ENCODE measurements around the gene TNFAIP6.
"Not testable (repeated sequence)": the region's sequence is repeated elsewhere in the genome, so short reads cannot be mapped to it uniquely, and the experiment has no call there.

The TNFAIP6 gene

GRCh38 chr2:151357359-151357758, at the start of gene TNFAIP6:
TNFAIP6 (plus strand) TSS chr2:151357592; CDS start chr2:151357667, 75 bp downstream.
- no peak for DNase-seq

- not testable (repeated sequence) for DNase-seq
Measured at GRCh38 chr2:151310313-151310712, 47.1 kb upstream of the TNFAIP6 start.

- not testable (repeated sequence) for DNase-seq
Measured at GRCh38 chr2:151312440-151312839, 45.0 kb upstream of the TNFAIP6 start.

DNA sequence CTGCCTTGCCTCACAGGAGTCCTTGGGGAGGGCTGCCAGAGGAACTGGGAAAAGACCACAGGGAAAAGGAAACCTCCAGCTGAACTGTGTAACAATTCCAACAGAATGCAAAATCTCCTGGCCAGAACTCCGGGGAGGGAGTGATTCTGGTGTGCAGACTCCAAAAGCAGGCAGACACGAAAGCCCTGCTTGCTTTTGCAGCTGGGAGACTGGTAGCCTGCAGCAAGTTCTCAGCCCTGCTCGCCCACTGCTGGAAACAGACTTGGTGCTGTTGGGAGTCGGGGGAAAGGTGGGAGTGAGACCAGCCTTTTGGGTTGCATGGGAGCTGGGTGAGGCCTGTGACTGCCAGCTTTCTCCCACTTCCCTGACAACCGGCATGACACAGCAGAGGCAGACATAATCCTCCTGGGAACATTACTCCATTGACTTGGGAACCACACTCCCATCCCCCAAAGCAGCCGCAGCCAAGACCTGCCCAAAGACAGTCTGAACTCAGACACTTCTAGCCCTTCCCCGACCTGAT, 42.0 kb upstream of the TNFAIP6 start:
- DNase-seq: no peak

DNA sequence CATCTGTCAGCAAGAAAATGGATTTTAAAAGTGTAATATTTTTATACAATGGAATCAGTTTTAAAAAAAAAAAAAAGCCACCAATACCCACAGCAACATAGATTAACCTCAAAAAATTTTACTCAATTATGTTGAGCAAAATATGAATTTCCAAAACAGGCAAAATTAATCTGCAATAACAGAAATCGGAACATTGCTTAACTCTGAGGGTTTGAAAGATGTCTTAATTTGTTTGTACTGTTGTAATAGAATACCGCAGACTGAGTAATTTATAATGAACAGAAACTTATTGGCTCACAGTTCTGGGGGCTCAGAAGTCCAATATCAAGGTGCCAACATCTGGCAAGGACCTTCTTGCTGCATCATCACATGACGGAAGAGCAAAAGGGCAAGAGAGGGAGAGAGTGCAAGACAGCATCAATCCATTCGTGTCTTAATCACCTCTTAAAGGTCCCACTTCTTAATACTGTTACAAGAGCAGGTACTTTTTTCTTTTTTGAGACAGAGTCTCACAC, 31.8 kb upstream of the TNFAIP6 start:
- DNase-seq: no peak

GRCh38 chr2:151326554-151326953, 30.8 kb upstream of the TNFAIP6 start:
- no peak for DNase-seq

- DNase-seq: no peak
Measured at GRCh38 chr2:151329998-151330397, 27.4 kb upstream of the TNFAIP6 start.

GRCh38 chr2:151333083-151333482, 24.3 kb upstream of the TNFAIP6 start:
- DNase-seq: no peak

GRCh38 chr2:151334082-151334815, 23.1 kb upstream of the TNFAIP6 start:
- DNase-seq: no peak

GRCh38 chr2:151336863-151337371, 20.5 kb upstream of the TNFAIP6 start:
- DNase-seq: no peak

GRCh38 chr2:151337643-151338042, 19.7 kb upstream of the TNFAIP6 start:
- DNase-seq: no peak

DNA sequence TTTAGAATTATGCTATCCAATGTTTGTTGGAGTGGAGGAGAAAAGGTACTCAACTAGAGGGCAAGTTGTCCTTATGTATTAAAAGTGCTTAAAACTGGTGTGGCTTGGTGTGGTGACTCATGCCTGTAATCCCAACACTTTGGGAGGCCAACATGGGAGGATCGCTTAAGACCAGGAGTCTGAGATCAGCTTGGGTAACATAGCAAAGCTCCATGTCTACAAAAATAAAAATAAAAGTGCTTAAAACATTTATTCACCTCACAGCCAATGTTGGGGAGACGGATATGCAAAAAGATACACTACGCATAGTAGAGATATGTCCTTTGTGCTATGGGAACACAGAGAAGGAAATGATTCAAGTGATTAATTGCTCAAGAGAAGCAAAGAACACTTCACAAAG, 19.3 kb upstream of the TNFAIP6 start:
- DNase-seq: no peak

GRCh38 chr2:151343073-151343472, 14.3 kb upstream of the TNFAIP6 start:
- no peak for DNase-seq

DNA sequence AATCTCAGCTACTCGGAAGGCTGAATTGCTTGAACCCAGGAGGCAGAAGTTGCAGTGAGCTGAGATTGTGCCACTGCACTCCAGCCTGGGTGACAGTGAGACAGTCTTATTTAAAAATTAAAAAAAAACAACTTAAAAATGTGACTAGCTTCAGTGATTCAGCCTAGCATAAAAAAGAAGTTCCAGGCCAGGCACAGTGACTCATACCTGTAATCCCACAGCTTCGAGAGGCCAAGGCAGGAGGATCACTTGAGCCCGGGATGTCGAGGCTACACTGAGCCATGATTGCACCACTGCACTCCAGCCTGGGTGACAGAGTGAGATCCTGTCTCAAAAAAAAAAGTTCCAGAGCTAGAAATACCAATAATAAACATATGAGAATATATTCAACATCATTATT, 13.2 kb upstream of the TNFAIP6 start:
- DNase-seq: not testable (repeated sequence)

DNA sequence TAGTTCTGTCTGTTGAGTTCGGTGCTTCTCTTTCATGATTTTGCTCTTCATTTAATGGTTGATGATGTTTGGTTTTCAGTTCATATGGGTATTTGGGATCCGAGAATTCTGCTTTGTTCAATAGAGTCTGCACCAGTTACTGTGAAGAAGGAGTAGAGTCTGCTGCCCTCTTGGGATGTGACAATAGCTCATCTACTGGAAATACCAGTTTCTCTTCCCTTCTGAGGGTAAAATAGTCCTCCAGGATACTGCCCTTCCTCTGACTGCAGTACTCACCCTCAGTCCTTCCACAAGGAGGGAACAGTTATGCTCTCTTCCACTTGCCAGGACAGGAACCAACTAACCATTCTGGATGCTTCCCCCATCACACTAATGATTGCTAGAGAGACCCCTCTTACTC, 12.5 kb upstream of the TNFAIP6 start:
- DNase-seq: no peak

DNA sequence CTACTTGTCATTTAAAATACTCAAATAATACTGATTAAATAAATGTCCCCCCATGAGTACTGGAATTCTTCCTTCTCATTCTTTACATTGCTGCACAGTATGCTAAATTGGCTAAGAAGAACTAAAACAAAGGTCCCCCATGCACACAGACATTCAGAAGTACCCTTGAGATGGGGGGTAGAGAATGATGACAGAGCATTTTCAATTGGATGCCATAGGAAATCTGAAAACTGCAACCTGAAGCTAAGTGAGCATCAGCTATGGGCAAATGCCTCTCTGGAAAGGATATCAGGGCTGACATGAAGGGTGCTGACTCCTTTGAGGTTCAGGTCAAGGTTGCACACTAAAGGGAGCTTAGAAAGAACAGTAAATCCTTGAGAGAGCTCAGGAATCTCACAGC, 10.1 kb upstream of the TNFAIP6 start:
- no peak for DNase-seq

GRCh38 chr2:151347906-151348305, 9.5 kb upstream of the TNFAIP6 start:
- no peak for DNase-seq

- no peak for DNase-seq
Measured at GRCh38 chr2:151350579-151351195, 6.7 kb upstream of the TNFAIP6 start.

GRCh38 chr2:151353995-151354394, 3.4 kb upstream of the TNFAIP6 start:
- DNase-seq: no peak

DNA sequence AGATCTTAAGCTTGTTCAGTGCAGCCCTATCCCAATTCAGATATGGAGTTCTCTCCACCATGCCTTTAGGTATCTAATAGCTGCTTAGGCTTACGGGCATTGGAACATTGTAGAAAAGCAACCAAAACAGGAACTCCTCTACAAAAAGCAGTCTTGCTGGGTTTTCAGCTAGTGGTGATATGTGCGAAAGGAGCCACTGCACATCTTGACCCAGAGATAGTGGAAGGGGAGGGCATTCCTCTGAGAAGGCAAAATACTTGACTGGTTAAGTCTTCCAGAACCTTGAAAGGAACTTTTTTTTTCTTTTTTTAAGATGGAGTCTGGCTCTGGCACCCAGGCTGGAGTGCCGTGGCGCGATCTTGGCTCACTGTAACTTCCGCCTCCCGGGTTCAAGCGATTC, 2.6 kb upstream of the TNFAIP6 start:
- no peak for DNase-seq

DNA sequence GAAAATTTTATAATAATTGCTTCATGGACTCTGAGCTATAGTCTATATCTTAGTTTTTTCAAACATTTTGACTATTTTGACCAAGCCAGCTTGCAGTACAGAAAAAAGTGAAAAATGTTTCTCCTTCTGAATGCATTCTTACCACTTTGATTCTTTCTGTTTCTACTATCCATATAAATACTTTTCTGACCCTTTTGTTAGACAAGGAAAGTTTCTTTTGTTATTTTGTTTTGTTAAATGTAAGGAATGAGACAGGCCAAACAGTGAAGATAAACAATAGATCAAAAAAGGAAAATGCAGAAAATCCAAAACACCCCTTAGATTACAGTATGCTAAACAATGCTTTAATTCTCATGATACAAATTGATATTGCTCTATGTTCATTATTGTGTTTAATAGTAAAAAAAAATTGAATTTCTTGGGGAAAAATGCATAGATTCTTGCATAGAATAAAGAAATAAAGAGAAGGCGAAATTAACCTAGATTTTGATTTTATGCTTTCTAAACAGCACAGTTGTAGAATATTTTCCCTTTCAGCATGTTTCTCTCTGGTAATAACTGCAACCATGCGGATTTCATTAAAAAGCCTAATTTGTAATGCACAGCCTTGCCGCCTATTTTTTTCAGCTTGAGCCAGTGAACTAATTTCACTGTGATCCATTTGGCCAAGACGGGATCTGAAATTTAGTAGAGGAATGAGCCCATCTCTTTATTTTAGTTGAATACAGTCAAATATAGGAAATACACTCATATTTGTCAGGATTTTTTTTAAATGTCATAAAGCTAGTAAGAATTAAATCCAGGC, 976 bp downstream of the TNFAIP6 start:
- no peak for DNase-seq

DNA sequence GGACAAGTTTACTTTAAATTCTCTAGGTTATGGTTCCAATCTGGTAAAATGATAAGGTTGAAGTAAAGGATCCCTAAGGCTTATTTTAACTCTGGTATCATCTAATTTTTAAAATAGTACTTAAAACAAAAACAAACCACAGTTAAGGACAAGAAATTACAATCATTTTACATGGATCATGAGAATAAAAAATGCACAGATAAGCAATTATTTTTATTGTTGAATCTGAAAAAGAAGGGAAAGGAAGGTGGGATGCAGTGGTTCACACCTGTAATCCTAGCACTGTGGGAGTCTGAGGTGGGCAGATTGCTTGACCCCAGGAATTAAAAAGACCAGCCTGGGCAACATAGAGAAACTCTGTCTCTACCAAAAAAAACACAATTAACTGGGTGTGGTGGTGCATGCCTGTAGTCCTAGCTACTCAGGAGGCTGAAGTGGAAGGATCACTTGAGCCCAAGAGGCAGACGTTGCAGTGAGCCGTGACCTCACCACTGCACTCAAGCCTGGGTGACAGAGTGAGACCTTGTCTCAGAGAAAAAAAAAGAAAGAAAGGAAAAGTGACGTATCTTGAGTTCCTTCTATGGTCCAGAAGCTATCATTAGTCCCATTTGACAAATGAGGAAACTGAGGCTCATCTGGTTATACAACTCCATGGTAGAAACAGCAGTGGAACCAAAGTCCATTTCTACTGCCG, 2.5 kb downstream of the TNFAIP6 start:
- DNase-seq: no peak
